Measurements from ENCODE around the gene SYT9. TPM values are rescaled to one million over a fixed set of nuclear protein-coding genes. Genes with fewer than 3 reads are reported as not detected.

Gene SYT9
- total and polyA plus RNA-seq, 9 of the 15 experiments (the other 6 are each of a cell fraction or from before 2014, with no cell fraction given), result 0.01 TPM; not detected in 8

DNA sequence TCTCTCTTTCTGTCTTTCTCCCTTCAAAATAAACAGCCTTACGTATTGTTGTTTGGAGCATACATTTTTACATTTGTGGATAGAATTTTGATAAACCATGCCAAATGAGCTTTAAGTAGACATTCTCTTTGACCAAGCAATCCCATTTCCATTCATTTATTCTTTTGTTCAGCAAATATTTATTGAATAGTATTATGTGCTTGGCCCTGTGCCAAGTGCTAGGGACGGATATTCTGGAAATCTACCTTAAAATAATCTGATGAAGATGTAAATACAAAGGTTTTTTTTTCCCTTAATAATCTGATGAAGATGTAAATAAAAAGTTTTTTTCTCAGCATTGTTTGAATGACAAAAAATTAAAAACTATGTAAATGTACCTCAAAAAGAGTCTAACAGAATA, 235.7 kb downstream of the SYT9 start:
- 0% methylated on average over 2 of the region's 2 CpGs for WGBS (ENCODE audit: insufficient coverage, low coverage, missing lambda C conversion rate)
- peak; percentile 81 for TF ChIP-seq NFIX (CRISPR knock-in tag; IDR thresholded peaks at IDR 0.05; ENCODE audit: low read depth)
- no peak for TF ChIP-seq FOXA3 (CRISPR knock-in tag; conservative IDR thresholded peaks at IDR 0.05 in 1 of 2, IDR thresholded peaks at IDR 0.05 in 1 of 2)
- peak; percentile 87 for TF ChIP-seq NFIC (IDR thresholded peaks at IDR 0.05)
- BruUV-seq (replicated peaks), result no TSS peak
- H3K4me1 ChIP-seq (replicated peaks in 1 of 2; ENCODE audit: control insufficient read depth in 2 of 2, insufficient read depth in 2 of 2, low read length in 2 of 2), result no peaks in the 10 kb centered on the region
- H3K79me2 ChIP-seq (ENCODE audit: control insufficient read depth, insufficient read depth, low read length), result no peaks in the 10 kb centered on the region
- in situ Hi-C loops (cut with MboI), result no loop called here
- FAIRE-seq (no peak), ATAC-seq (no peak), DNase-seq (ENCODE audit: extremely low read depth in 1 of 4, low spot score in 3 of 4) (no peak)
- ChIA-PET POLR2A (no interaction called here), CTCF (ENCODE audit: low intra/inter-chr PET ratio) (no interaction called here)
- H3K9me3 ChIP-seq (replicated peaks; ENCODE audit: control insufficient read depth, insufficient read depth, low read depth, low read length), result no peaks in the 10 kb centered on the region
- no peak overlapping the region for H3K9ac ChIP-seq (ENCODE audit: insufficient read depth in 1 of 2, low read depth in 2 of 2, low read length in 2 of 2)
- H3K36me3 ChIP-seq (ENCODE audit: control insufficient read depth, insufficient read depth, low read length), result no peaks in the 10 kb centered on the region
- H3K27ac ChIP-seq (ENCODE audit: extremely low read depth, low read depth, low read length), result no peak overlapping the region
- no peak overlapping the region for H2AFZ ChIP-seq (ENCODE audit: low read depth, low read length)
- no peak overlapping the region for H3K4me2 ChIP-seq (ENCODE audit: insufficient read depth, low read length)
- H4K20me1 ChIP-seq (replicated peaks; ENCODE audit: control insufficient read depth, insufficient read depth, low read length), result no peaks in the 10 kb centered on the region; the same call in 1 of the 2 replicates
- intact Hi-C loops (cut with micrococcal nuclease), result no loop called here
- peaks cover 4 to 21% of the 10 kb centered on the region in 2 experiments; a peak in 2 of 5 replicates for H3K27me3 ChIP-seq (ENCODE audit: control insufficient read depth in 2 of 2, insufficient read depth in 2 of 2, low read length in 2 of 2)
- no peak overlapping the region for H3K4me3 ChIP-seq
- no peaks in the 10 kb centered on the region for H3K9me1 ChIP-seq (ENCODE audit: control insufficient read depth, insufficient read depth, low read length)

DNA sequence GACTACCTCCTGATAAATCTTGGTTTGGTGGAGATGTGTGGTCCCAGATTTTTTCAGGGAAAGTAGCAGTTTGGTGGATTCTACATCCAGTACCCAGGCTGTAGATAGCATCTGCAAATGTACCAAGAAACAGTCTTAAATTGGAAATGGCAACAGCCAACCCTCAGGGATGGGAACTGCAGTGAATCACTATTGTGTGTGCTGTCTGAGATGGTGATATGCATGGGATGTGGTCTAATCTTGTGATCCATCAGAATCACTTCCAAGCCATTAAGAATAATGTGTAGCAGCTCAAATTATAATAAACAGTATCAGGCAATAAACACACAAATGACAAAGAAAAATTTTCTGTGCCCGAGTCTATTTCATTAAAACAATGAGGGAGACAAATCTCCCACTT, 237.0 kb downstream of the SYT9 start:
- Histone ChIP-seq H3K27ac (ENCODE audit: extremely low read depth, low read depth, low read length) (no peak overlapping the region), H3K4me2 (ENCODE audit: insufficient read depth, low read length) (no peak overlapping the region), H3K36me3 (ENCODE audit: control insufficient read depth, insufficient read depth, low read length) (no peaks in the 10 kb centered on the region), H3K9me3 (replicated peaks; ENCODE audit: control insufficient read depth, insufficient read depth, low read depth, low read length) (no peaks in the 10 kb centered on the region), H4K20me1 (replicated peaks; ENCODE audit: control insufficient read depth, insufficient read depth, low read length) (no peaks in the 10 kb centered on the region; the same call in 1 of the 2 replicates), H3K9me1 (ENCODE audit: control insufficient read depth, insufficient read depth, low read length) (no peaks in the 10 kb centered on the region), H3K4me3 (no peak overlapping the region), H3K4me1 (replicated peaks in 1 of 2; ENCODE audit: control insufficient read depth in 2 of 2, insufficient read depth in 2 of 2, low read length in 2 of 2) (no peaks in the 10 kb centered on the region), H3K9ac (ENCODE audit: insufficient read depth in 1 of 2, low read depth in 2 of 2, low read length in 2 of 2) (no peak overlapping the region), H3K79me2 (ENCODE audit: control insufficient read depth, insufficient read depth, low read length) (no peaks in the 10 kb centered on the region), H2AFZ (ENCODE audit: low read depth, low read length) (no peak overlapping the region), H3K27me3 (ENCODE audit: control insufficient read depth in 2 of 2, insufficient read depth in 2 of 2, low read length in 2 of 2) (peaks cover 4 to 21% of the 10 kb centered on the region in 2 experiments; a peak in 3 of 5 replicates)
- ChIA-PET CTCF (ENCODE audit: low intra/inter-chr PET ratio) (no interaction called here), POLR2A (no interaction called here)
- BruUV-seq (replicated peaks), result no TSS peak
- TF ChIP-seq, protein P1, sequence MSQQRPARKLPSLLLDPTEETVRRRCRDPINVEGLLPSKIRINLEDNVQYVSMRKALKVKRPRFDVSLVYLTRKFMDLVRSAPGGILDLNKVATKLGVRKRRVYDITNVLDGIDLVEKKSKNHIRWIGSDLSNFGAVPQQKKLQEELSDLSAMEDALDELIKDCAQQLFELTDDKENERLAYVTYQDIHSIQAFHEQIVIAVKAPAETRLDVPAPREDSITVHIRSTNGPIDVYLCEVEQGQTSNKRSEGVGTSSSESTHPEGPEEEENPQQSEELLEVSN (IDR thresholded peaks at IDR 0.05; ENCODE audit: borderline replicate concordance in 1 of 2, extremely low read depth in 1 of 2, insufficient read depth in 1 of 2, insufficient read length in 1 of 2, low read depth in 1 of 2, low read length in 1 of 2, poor library complexity in 1 of 2, severe bottlenecking in 1 of 2), result no peak
- TF ChIP-seq ESRRB (CRISPR knock-in tag; IDR thresholded peaks at IDR 0.05; ENCODE audit: borderline replicate concordance), result no peak
- TF ChIP-seq KLF16 (IDR thresholded peaks at IDR 0.05), result no peak
- TF ChIP-seq, protein P2, sequence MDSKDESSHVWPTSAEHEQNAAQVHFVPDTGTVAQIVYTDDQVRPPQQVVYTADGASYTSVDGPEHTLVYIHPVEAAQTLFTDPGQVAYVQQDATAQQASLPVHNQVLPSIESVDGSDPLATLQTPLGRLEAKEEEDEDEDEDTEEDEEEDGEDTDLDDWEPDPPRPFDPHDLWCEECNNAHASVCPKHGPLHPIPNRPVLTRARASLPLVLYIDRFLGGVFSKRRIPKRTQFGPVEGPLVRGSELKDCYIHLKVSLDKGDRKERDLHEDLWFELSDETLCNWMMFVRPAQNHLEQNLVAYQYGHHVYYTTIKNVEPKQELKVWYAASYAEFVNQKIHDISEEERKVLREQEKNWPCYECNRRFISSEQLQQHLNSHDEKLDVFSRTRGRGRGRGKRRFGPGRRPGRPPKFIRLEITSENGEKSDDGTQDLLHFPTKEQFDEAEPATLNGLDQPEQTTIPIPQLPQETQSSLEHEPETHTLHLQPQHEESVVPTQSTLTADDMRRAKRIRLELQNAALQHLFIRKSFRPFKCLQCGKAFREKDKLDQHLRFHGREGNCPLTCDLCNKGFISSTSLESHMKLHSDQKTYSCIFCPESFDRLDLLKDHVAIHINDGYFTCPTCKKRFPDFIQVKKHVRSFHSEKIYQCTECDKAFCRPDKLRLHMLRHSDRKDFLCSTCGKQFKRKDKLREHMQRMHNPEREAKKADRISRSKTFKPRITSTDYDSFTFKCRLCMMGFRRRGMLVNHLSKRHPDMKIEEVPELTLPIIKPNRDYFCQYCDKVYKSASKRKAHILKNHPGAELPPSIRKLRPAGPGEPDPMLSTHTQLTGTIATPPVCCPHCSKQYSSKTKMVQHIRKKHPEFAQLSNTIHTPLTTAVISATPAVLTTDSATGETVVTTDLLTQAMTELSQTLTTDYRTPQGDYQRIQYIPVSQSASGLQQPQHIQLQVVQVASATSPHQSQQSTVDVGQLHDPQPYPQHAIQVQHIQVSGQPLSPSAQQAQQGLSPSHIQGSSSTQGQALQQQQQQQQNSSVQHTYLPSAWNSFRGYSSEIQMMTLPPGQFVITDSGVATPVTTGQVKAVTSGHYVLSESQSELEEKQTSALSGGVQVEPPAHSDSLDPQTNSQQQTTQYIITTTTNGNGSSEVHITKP (IDR thresholded peaks at IDR 0.05; ENCODE audit: partially characterized antibody), result no peak
- no peak for TF ChIP-seq HNRNPL (IDR thresholded peaks at IDR 0.05; ENCODE audit: low read depth, low read length)
- TF ChIP-seq MCM7 (IDR thresholded peaks at IDR 0.05), result no peak
- no peak for TF ChIP-seq DDX20 (tag; IDR thresholded peaks at IDR 0.05; ENCODE audit: low read depth)
- TF ChIP-seq SMARCC2 (IDR thresholded peaks at IDR 0.05; ENCODE audit: low read depth), result no peak
- TF ChIP-seq ZNF24 (IDR thresholded peaks at IDR 0.05), result no peak
- WGBS (ENCODE audit: insufficient coverage, low coverage, missing lambda C conversion rate), result 0% methylated on average over 1 of the region's 1 CpG
- intact Hi-C loops (cut with micrococcal nuclease) (no loop called here), in situ Hi-C loops (cut with MboI) (no loop called here)
- DNase-seq (ENCODE audit: extremely low read depth in 1 of 4, low spot score in 3 of 4), result no peak
- no peak for ATAC-seq
- FAIRE-seq, result no peak
